GM12878 (cell line): Measurements from ENCODE around the gene MCEE. TPM values are rescaled to one million over a fixed set of nuclear protein-coding genes. Genes with fewer than 3 reads are reported as not detected.

Experiments used
- ATAC-seq: fragments of 200-7000 bp; cut with Tn5 transposase; 3 replicates; pipeline ENCODE4 v1.9.1; 2020; ENCODE audit warnings: mild to moderate bottlenecking, moderate library complexity
- BruUV-seq: library from RNA; stranded (reverse); fragments of 400-500 nt; replicated peaks from 2 replicates; lab custom pipeline; 2021; lab: Mats Ljungman, UMichigan
- CTCF ChIA-PET: fragments of 300-600 bp; sonication (Branson Sonifier 250); formaldehyde crosslinking; extraction: SDS; loops from one replicate; lab custom pipeline; 2021; ENCODE audit warnings: inconsistent platforms; lab: Yijun Ruan, JAX
- POLR2A ChIA-PET: fragments of 350-600 bp; formaldehyde crosslinking; extraction: SDS; loops from one replicate; lab custom pipeline; 2021; ENCODE audit warnings: inconsistent platforms; lab: Charles Lee
- RAD21 ChIA-PET: fragments of 300-600 bp; sonication (Branson Sonifier 250); formaldehyde crosslinking; loops from one replicate; lab custom pipeline; 2023; ENCODE audit warnings: antibody characterized with exemption; ENCODE audit not compliant: unreplicated experiment; lab: Charles Lee
- SMC1A ChIA-PET: fragments of 300-600 bp; sonication (Branson Sonifier 250); formaldehyde crosslinking; loops from one replicate; lab custom pipeline; 2023; ENCODE audit not compliant: unreplicated experiment, uncharacterized antibody; lab: Charles Lee
- DNase-seq: peaks from one replicate; pipeline ENCODE4 v3.0.0-alpha.2; 2011; ENCODE audit warnings: low read depth, low spot score
- FAIRE-seq: peaks from 3 replicates; lab custom pipeline; 2011; peaks lifted over from hg19 to GRCh38; lab: Jason Lieb, UNC
- H2AFZ ChIP-seq: 2 replicates; pipeline ENCODE4 v1.6.0; 2011; ENCODE audit warnings: low read depth, low read length, control low read depth; ENCODE audit not compliant: control insufficient read depth
- H3K27ac ChIP-seq: 2 replicates; pipeline ENCODE4 v1.5.1; 2011; ENCODE audit warnings: control low read depth; ENCODE audit not compliant: control insufficient read depth, insufficient read depth
- H3K27me3 ChIP-seq, 2 experiments: replicated peaks in 1 of 2; 2 replicates each; pipeline versions ENCODE4 v1.6.0 to v1.6.1; 2011; ENCODE audit warnings: low read length in 1 of 2; ENCODE audit not compliant: control insufficient read depth in 2 of 2, insufficient read depth in 2 of 2
- H3K36me3 ChIP-seq, 2 experiments: 2 replicates each; pipeline ENCODE4 v1.5.1; 2011; ENCODE audit warnings: low read length in 1 of 2; ENCODE audit not compliant: control insufficient read depth in 2 of 2, insufficient read depth in 2 of 2
- H3K4me1 ChIP-seq: 2 replicates; pipeline ENCODE4 v1.6.1; 2011; ENCODE audit warnings: mild to moderate bottlenecking, low read length, moderate library complexity, mixed read lengths; ENCODE audit not compliant: control insufficient read depth, insufficient read depth
- H3K4me2 ChIP-seq: 2 replicates; pipeline ENCODE4 v1.6.0; 2011; ENCODE audit warnings: control low read depth; ENCODE audit not compliant: control insufficient read depth, insufficient read depth
- H3K4me3 ChIP-seq: fragments of 200-600 bp; sonication (generic); 2 replicates; pipeline ENCODE4 v1.5.1; 2016
- H3K79me2 ChIP-seq: 2 replicates; pipeline ENCODE4 v1.6.0; 2011; ENCODE audit warnings: low read length; ENCODE audit not compliant: control insufficient read depth, insufficient read depth
- H3K9ac ChIP-seq: 2 replicates; pipeline ENCODE4 v1.8.0; 2011; ENCODE audit warnings: low read length, control low read depth, mixed read lengths; ENCODE audit not compliant: control insufficient read depth, insufficient read depth
- H3K9me3 ChIP-seq: replicated peaks from 3 replicates; pipeline ENCODE4 v1.5.1; 2011; ENCODE audit warnings: mild to moderate bottlenecking, low read length; ENCODE audit not compliant: control insufficient read depth, insufficient read depth
- H4K20me1 ChIP-seq: 2 replicates; pipeline ENCODE4 v1.6.0; 2011; ENCODE audit not compliant: control insufficient read depth, insufficient read depth
- ASH2L ChIP-seq: fragments of 300-600, 200-600 bp; sonication (generic); IDR thresholded peaks from 2 replicates; pipeline ENCODE4 v1.6.1; 2017; ENCODE audit warnings: low read depth, mild to moderate bottlenecking, borderline replicate concordance
- EED ChIP-seq: sonication (generic); IDR thresholded peaks from 2 replicates; pipeline ENCODE4 v1.6.1; 2016; ENCODE audit warnings: antibody characterized with exemption, low read depth
- HDAC2 ChIP-seq: fragments of 200-600 bp; sonication (generic); IDR thresholded peaks from 2 replicates; pipeline ENCODE4 v1.6.1; 2017
- IKZF1 ChIP-seq: fragments of 450-650 bp; conservative IDR thresholded peaks from 2 replicates; pipeline ENCODE4 v1.6.1; 2017; ENCODE audit warnings: antibody characterized with exemption, mild to moderate bottlenecking
- IKZF2 ChIP-seq, 2 experiments: fragments of 450-650 bp; IDR thresholded peaks; 2 replicates each; pipeline ENCODE4 v1.6.1; 2017; ENCODE audit warnings: mild to moderate bottlenecking in 2 of 2, moderate library complexity in 2 of 2
- JUND ChIP-seq: IDR thresholded peaks from 2 replicates; pipeline ENCODE4 v1.6.1; 2012; ENCODE audit warnings: low read depth, mild to moderate bottlenecking, low read length, improper control_type of control experiment, moderate library complexity
- LARP7 ChIP-seq: fragments of 450-650 bp; IDR thresholded peaks from 2 replicates; pipeline ENCODE4 v1.6.1; 2017; ENCODE audit warnings: mild to moderate bottlenecking
- MTA2 ChIP-seq: fragments of 450-650 bp; IDR thresholded peaks from 2 replicates; pipeline ENCODE4 v1.6.1; 2016; ENCODE audit warnings: low read depth, mild to moderate bottlenecking, moderate library complexity
- MYC ChIP-seq: IDR thresholded peaks from 2 replicates; pipeline ENCODE4 v1.6.1; 2011; ENCODE audit warnings: mild to moderate bottlenecking, low read length, moderate library complexity, inconsistent platforms; ENCODE audit not compliant: insufficient read depth, insufficient replicate concordance, insufficient read length, severe bottlenecking
- PAX5 ChIP-seq: IDR thresholded peaks from 2 replicates; pipeline ENCODE4 v1.6.1; 2011; ENCODE audit warnings: low read depth, low read length, borderline replicate concordance
- RAD21 ChIP-seq: IDR thresholded peaks from 2 replicates; pipeline ENCODE4 v1.6.1; 2011; ENCODE audit warnings: mild to moderate bottlenecking, low read depth, low read length, moderate library complexity; ENCODE audit not compliant: insufficient read depth
- SMARCA5 ChIP-seq: fragments of 450-650 bp; IDR thresholded peaks from 2 replicates; pipeline ENCODE4 v1.6.1; 2017; ENCODE audit warnings: mild to moderate bottlenecking
- TAF1 ChIP-seq: IDR thresholded peaks from 2 replicates; pipeline ENCODE4 v1.6.1; 2011; ENCODE audit warnings: mild to moderate bottlenecking, low read depth, low read length, borderline replicate concordance
- TARDBP ChIP-seq: IDR thresholded peaks from 2 replicates; pipeline ENCODE4 v1.6.1; 2016; ENCODE audit warnings: borderline replicate concordance
- WGBS: methylation state at CpG from one replicate; pipeline ENCODE4 v1.1.6; 2016; ENCODE audit warnings: low lambda C conversion rate; ENCODE audit not compliant: insufficient replicate concordance, insufficient coverage; ENCODE audit errors: missing lambda C conversion rate; 5-methylcytosine and 5-hydroxymethylcytosine counted together
- in situ Hi-C: fragments of 300-500 bp; cut with MboI; formaldehyde crosslinking; loops from 9 replicates; pipeline ENCODE4 v1.14.3; 2018; ENCODE audit warnings: mixed read lengths
- intact Hi-C: fragments of 100-400 bp; cut with micrococcal nuclease; formaldehyde crosslinking; loops from one replicate; pipeline ENCODE4 v1.14.2; 2022; ENCODE audit not compliant: unreplicated experiment
- polyA plus RNA-seq, 11 experiments: library from polyadenylated mRNA; depleted of rRNA in 4 of 11; unstranded in 6 of 11; stranded (reverse) in 5 of 11; fragments of >200 nt; fragmentation: Nextera tagmentation in 4 of 11; fragmentation: Illumina TruSeq in 1 of 11; extraction: Ambion mirVana in 4 of 11; extraction: Trizol in 1 of 11; gene quantifications; 1 replicate in 1 of 11; 2 replicates in 10 of 11; pipeline versions ENCODE4 v1.2.1 to v1.2.3, GENCODE V29; 2011 to 2016; ENCODE audit warnings: inconsistent platforms in 2 of 11, missing spikeins in 2 of 11, low read depth in 1 of 11
- total RNA-seq, 4 experiments: library from RNA; depleted of rRNA in 3 of 4; stranded (reverse); fragments of >200 nt in 3 of 4; fragmentation: Illumina TruSeq in 1 of 4; extraction: Trizol in 1 of 4; gene quantifications; 2 replicates each; pipeline versions ENCODE4 v1.2.1 to v1.2.3, GENCODE V29; 2013 to 2021
- TF ChIP-seq, protein P1 (sequence below): fragments of 450-650 bp; conservative IDR thresholded peaks from 2 replicates; pipeline ENCODE4 v1.6.1; 2017; ENCODE audit warnings: mild to moderate bottlenecking, moderate library complexity

Gene MCEE
- total and polyA plus RNA-seq, 10 of the 15 experiments (the other 5 are each of a cell fraction or from before 2014, with no cell fraction given): 17.3 to 63.4 (median 20.9) TPM

- TF ChIP-seq RAD21 (no peak), TARDBP (no peak)
Measured at GRCh38 chr2:71130905-71131244, 846 bp upstream of the MCEE start (continued).

DNA sequence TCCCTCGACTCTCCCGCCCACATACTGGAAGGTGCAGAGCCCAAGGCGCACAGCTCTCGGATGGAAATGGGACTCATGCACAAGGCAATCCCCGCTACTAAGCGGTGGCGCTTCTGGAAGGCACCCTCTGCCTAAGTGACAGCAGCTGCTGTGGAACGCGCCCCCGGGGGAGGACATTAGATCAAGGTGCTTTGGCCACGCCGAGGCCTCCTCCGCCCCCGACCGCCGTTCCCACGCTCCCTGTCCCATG, 202 bp downstream of the MCEE start:
- peak overlapping the region; percentile 79 for H3K9ac ChIP-seq
- H3K27me3 ChIP-seq: no peaks in the 10 kb centered on the region
- H3K4me1 ChIP-seq: peaks cover 5% of the 10 kb centered on the region; the same call in 1 of the 2 replicates
- ChIA-PET CTCF (interaction anchor here (0.7 to 3.9 kb wide), 7 partner anchors 23 to 128 kb away, joined by 3 to 36 read pairs (median 4); partner anchors contain the start of gene NAGK), POLR2A (interaction anchor here (0.8 to 3.7 kb wide), 5 partner anchors 9 to 61 kb away, joined by 3 to 62 read pairs (median 3); partner anchors contain the start of gene NAGK), RAD21 (interaction anchor here (1.3 to 3.2 kb wide), 5 partner anchors 25 to 80 kb away, joined by 3 to 28 read pairs (median 13); partner anchors contain the start of gene NAGK), SMC1A (interaction anchor here (1.2 to 3.6 kb wide), 3 partner anchors 29 to 80 kb away, joined by 3 to 40 read pairs (median 6); no protein-coding TSS in a partner anchor)
- no TSS peak for BruUV-seq
- no peaks in the 10 kb centered on the region for H4K20me1 ChIP-seq
- intact Hi-C loops (loop anchor here (2.0 kb wide), 2 partner anchors 57 to 65 kb away; no protein-coding TSS in a partner anchor), in situ Hi-C loops (no loop called here)
- DNase-seq: peak; percentile 17
- peak overlapping the region; percentile 86 for H3K27ac ChIP-seq
- WGBS: 1% methylated on average over 11 of the region's 17 CpGs
- peak overlapping the region; percentile 99 for H2AFZ ChIP-seq
- H3K4me3 ChIP-seq: peak overlapping the region; percentile 93
- peaks cover 65% of the 10 kb centered on the region for H3K79me2 ChIP-seq
- H3K36me3 ChIP-seq: peaks cover under 1 to 7% of the 10 kb centered on the region in 2 experiments; a peak in 3 of 4 replicates
- TF ChIP-seq JUND: no peak
- peak; percentile 42 for TF ChIP-seq MYC
- peak; percentile 39; the same call in 1 of the 2 replicates for TF ChIP-seq ASH2L
- no peak for TF ChIP-seq TAF1
- peak; percentile 2 to 12; a peak in 1 of 4 replicates for TF ChIP-seq IKZF2 (IDR thresholded peaks at IDR 0.05)
- TF ChIP-seq, protein P1, sequence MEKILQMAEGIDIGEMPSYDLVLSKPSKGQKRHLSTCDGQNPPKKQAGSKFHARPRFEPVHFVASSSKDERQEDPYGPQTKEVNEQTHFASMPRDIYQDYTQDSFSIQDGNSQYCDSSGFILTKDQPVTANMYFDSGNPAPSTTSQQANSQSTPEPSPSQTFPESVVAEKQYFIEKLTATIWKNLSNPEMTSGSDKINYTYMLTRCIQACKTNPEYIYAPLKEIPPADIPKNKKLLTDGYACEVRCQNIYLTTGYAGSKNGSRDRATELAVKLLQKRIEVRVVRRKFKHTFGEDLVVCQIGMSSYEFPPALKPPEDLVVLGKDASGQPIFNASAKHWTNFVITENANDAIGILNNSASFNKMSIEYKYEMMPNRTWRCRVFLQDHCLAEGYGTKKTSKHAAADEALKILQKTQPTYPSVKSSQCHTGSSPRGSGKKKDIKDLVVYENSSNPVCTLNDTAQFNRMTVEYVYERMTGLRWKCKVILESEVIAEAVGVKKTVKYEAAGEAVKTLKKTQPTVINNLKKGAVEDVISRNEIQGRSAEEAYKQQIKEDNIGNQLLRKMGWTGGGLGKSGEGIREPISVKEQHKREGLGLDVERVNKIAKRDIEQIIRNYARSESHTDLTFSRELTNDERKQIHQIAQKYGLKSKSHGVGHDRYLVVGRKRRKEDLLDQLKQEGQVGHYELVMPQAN: peak; percentile 94
- TF ChIP-seq SMARCA5: peak; percentile 47; the same call in 1 of the 2 replicates
- TF ChIP-seq MTA2: no peak
- TF ChIP-seq IKZF1: 0 out of 2 replicates have a peak, but pooled peaks have one; percentile 53
- no peak for TF ChIP-seq HDAC2
- peak; percentile 45; the same call in 1 of the 2 replicates for TF ChIP-seq LARP7
- TF ChIP-seq PAX5: 0 out of 2 replicates have a peak, but pooled peaks have one; percentile 9
- TF ChIP-seq EED: 0 out of 2 replicates have a peak, but pooled peaks have one; percentile 20
- no peaks in the 10 kb centered on the region for H3K9me3 ChIP-seq
- H3K4me2 ChIP-seq: peak overlapping the region; percentile 49
- no peak for FAIRE-seq
- peak; percentile 70 for ATAC-seq
